Embryonic facial prominence (tissue), 1 donor: Measurements from ENCODE around the gene ZNF837.
"Not testable (repeated sequence)": the region's sequence is repeated elsewhere in the genome, so short reads cannot be mapped to it uniquely, and the experiment has no call there.

Experiments
- DNase-seq: peaks from one replicate; pipeline ENCODE4 v3.0.0-alpha.2; 2016; ENCODE audit errors: extremely low spot score

Gene ZNF837

GRCh38 chr19:58380662-58381459, at the start of gene ZNF837:
Gene ZNF837, minus strand, starts transcription at chr19:58381030. Its CDS starts 11,698 bp downstream, at chr19:58369332.
- peak; percentile 99 for DNase-seq

GRCh38 chr19:58429745-58430144, 48.9 kb upstream of the ZNF837 start:
- no peak for DNase-seq

- DNase-seq = no peak
These were observed 47.8 kb upstream of the ZNF837 start for GRCh38 chr19:58428617-58429016.

GRCh38 chr19:58417071-58417470, 36.2 kb upstream of the ZNF837 start:
- no peak for DNase-seq

GRCh38 chr19:58416604-58417003, 35.8 kb upstream of the ZNF837 start:
- no peak for DNase-seq

GRCh38 chr19:58409010-58409790, 28.4 kb upstream of the ZNF837 start:
- no peak for DNase-seq

- DNase-seq = peak; percentile 97
These were observed 27.6 kb upstream of the ZNF837 start, which contains the start of gene ZNF584 for GRCh38 chr19:58408152-58409009. Gene ZNF584, plus strand, starts transcription at chr19:58408649. Its CDS starts 499 bp downstream, at chr19:58409148.

- DNase-seq = no peak
These were observed 26.9 kb upstream of the ZNF837 start for GRCh38 chr19:58407658-58408151.

GRCh38 chr19:58406818-58407657, 26.2 kb upstream of the ZNF837 start:
- no peak for DNase-seq

- DNase-seq = not testable (repeated sequence)
These were observed 23.2 kb upstream of the ZNF837 start for GRCh38 chr19:58403920-58404478.

- no peak for DNase-seq
These were observed 21.1 kb upstream of the ZNF837 start for GRCh38 chr19:58401840-58402421.

GRCh38 chr19:58400916-58401839, 20.3 kb upstream of the ZNF837 start:
- DNase-seq = peak; percentile 99

- no peak for DNase-seq
These were observed 19.6 kb upstream of the ZNF837 start for GRCh38 chr19:58400316-58400915.

- no peak for DNase-seq
These were observed 19.1 kb upstream of the ZNF837 start for GRCh38 chr19:58399903-58400302.

GRCh38 chr19:58398545-58398944, 17.7 kb upstream of the ZNF837 start:
- no peak for DNase-seq

- DNase-seq = no peak
These were observed 17.3 kb upstream of the ZNF837 start for GRCh38 chr19:58398087-58398486.

- DNase-seq = no peak
These were observed 16.8 kb upstream of the ZNF837 start for GRCh38 chr19:58397533-58398037.
